GM21390 (cell line): ENCODE results near the gene CFAP70.
"Not testable (repeated sequence)": the region's sequence is repeated elsewhere in the genome, so short reads cannot be mapped to it uniquely, and the experiment has no call there.

ENCODE experiments used
- ATAC-seq: cut with Tn5 transposase; IDR thresholded peaks from one replicate; pipeline ENCODE4 v1.9.1; 2021; ENCODE audit not compliant: unreplicated experiment

CFAP70 gene

GRCh38 chr10:73340121-73340520 is 18.5 kb downstream of the CFAP70 start:
- ATAC-seq: no peak

GRCh38 chr10:73339436-73339835 is 19.2 kb downstream of the CFAP70 start:
- ATAC-seq: no peak

- ATAC-seq: no peak
Measured at GRCh38 chr10:73338801-73339368, 19.8 kb downstream of the CFAP70 start.

GRCh38 chr10:73333202-73333601 is 25.5 kb downstream of the CFAP70 start:
- no peak for ATAC-seq

GRCh38 chr10:73332379-73332778 is 26.3 kb downstream of the CFAP70 start:
- ATAC-seq: no peak

- ATAC-seq: not testable (repeated sequence)
Measured at GRCh38 chr10:73328523-73328922, 30.1 kb downstream of the CFAP70 start.

- not testable (repeated sequence) for ATAC-seq
Measured at GRCh38 chr10:73325290-73325689, 33.4 kb downstream of the CFAP70 start.

- not testable (repeated sequence) for ATAC-seq
Measured at GRCh38 chr10:73323582-73323981, 35.1 kb downstream of the CFAP70 start.

- ATAC-seq: no peak
Measured at GRCh38 chr10:73310475-73310874, 48.2 kb downstream of the CFAP70 start.

- ATAC-seq: no peak
Measured at GRCh38 chr10:73307203-73307800, 51.4 kb downstream of the CFAP70 start.

- no peak for ATAC-seq
Measured at GRCh38 chr10:73306171-73306708, 52.4 kb downstream of the CFAP70 start.

- ATAC-seq: no peak
Measured at GRCh38 chr10:73296946-73297345, 61.7 kb downstream of the CFAP70 start.

GRCh38 chr10:73293461-73293860 is 65.2 kb downstream of the CFAP70 start:
- no peak for ATAC-seq

GRCh38 chr10:73289958-73290357 is 68.7 kb downstream of the CFAP70 start:
- ATAC-seq: no peak

GRCh38 chr10:73287441-73287840 is 71.2 kb downstream of the CFAP70 start:
- ATAC-seq: no peak

GRCh38 chr10:73281097-73281496 is 77.6 kb downstream of the CFAP70 start:
- no peak for ATAC-seq

- ATAC-seq: no peak
Measured at GRCh38 chr10:73264423-73264822, 94.2 kb downstream of the CFAP70 start.

GRCh38 chr10:73263693-73264347 is 94.8 kb downstream of the CFAP70 start:
- no peak for ATAC-seq

GRCh38 chr10:73262880-73263555 is 95.6 kb downstream of the CFAP70 start:
- ATAC-seq: no peak

GRCh38 chr10:73262105-73262730 is 96.4 kb downstream of the CFAP70 start:
- ATAC-seq: no peak

- no peak for ATAC-seq
Measured at GRCh38 chr10:73261362-73261995, 97.2 kb downstream of the CFAP70 start.
